A549 (cell line): ENCODE data around the gene DSC2. TPM values are rescaled to one million over a fixed set of nuclear protein-coding genes. Genes with fewer than 3 reads are reported as not detected.

Experiments used
- ATAC-seq, 2 experiments: fragments of 200-7000 bp in 1 of 2; fragments of >200 bp in 1 of 2; cut with Nextera tagmentation in 1 of 2; cut with Tn5 transposase in 1 of 2; 3 replicates each; pipeline versions ENCODE4 v1.8.0 to v1.9.1; 2018 to 2020; ENCODE audit warnings: mild to moderate bottlenecking in 1 of 2, moderate library complexity in 1 of 2
- CTCF ChIA-PET: fragments of 300-600 bp; sonication (Branson Sonifier 250); formaldehyde crosslinking; extraction: SDS; loops from one replicate; lab custom pipeline; 2021; ENCODE audit warnings: antibody characterized with exemption, inconsistent platforms; lab: Yijun Ruan, JAX
- POLR2A ChIA-PET: fragments of 350-600 bp; formaldehyde crosslinking; extraction: SDS; loops from one replicate; lab custom pipeline; 2021; ENCODE audit warnings: antibody characterized with exemption, inconsistent platforms; lab: Yijun Ruan, JAX
- DNase-seq, 2 experiments: peaks; one replicate each; pipeline versions ENCODE4 v3.0.0 to v3.0.0-alpha.2; 2011 to 2016; ENCODE audit warnings: low read depth in 1 of 2, low spot score in 1 of 2
- FAIRE-seq: peaks from 2 replicates; lab custom pipeline; 2011; peaks lifted over from hg19 to GRCh38; lab: Jason Lieb, UNC
- H3K27ac ChIP-seq, 2 experiments: fragments of >200 bp; sonication (Bioruptor Twin); formaldehyde crosslinking; 3 replicates each; pipeline ENCODE4 v1.5.1; 2016 to 2017
- H3K4me1 ChIP-seq: fragments of >200 bp; sonication (Bioruptor Twin); formaldehyde crosslinking; 3 replicates; pipeline ENCODE4 v1.6.1; 2016
- H3K4me2 ChIP-seq: fragments of >200 bp; sonication (Bioruptor Twin); formaldehyde crosslinking; 3 replicates; pipeline ENCODE4 v1.6.1; 2016
- H3K4me3 ChIP-seq: fragments of >200 bp; sonication (Bioruptor Twin); formaldehyde crosslinking; 3 replicates; pipeline ENCODE4 v1.5.1; 2016
- H3K9me3 ChIP-seq: fragments of >200 bp; sonication (Bioruptor Twin); formaldehyde crosslinking; 3 replicates; pipeline ENCODE4 v1.6.1; 2016
- CEBPB ChIP-seq, 2 experiments: fragments of >200 bp in 1 of 2; sonication (Bioruptor Twin) in 1 of 2; formaldehyde crosslinking in 1 of 2; IDR thresholded peaks; 2 replicates each; pipeline ENCODE4 v1.6.1; 2012 to 2016
- EHF ChIP-seq: fragments of 250-450 bp; sonication (Bioruptor Pico); IDR thresholded peaks from 2 replicates; pipeline ENCODE4 v1.5.0; 2020; ENCODE audit warnings: mild to moderate bottlenecking
- EP300 ChIP-seq, 2 experiments: fragments of >200 bp; sonication (Bioruptor Twin); formaldehyde crosslinking; IDR thresholded peaks; 2 replicates in 1 of 2; 3 replicates in 1 of 2; pipeline ENCODE4 v1.6.1; 2016 to 2017
- FOSL2 ChIP-seq, 2 experiments: fragments of 450-650 bp in 1 of 2; fragments of >200 bp in 1 of 2; sonication (Bioruptor Twin) in 1 of 2; formaldehyde crosslinking; IDR thresholded peaks; 2 replicates each; pipeline versions ENCODE4 v1.5.0 to v1.6.1; 2016 to 2020; ENCODE audit warnings: mild to moderate bottlenecking in 1 of 2, moderate library complexity in 1 of 2
- GATA3 ChIP-seq: IDR thresholded peaks from 2 replicates; pipeline ENCODE4 v1.6.1; 2012; ENCODE audit warnings: borderline replicate concordance
- HEYL ChIP-seq: fragments of 250-450 bp; sonication (Bioruptor Pico); IDR thresholded peaks from 2 replicates; pipeline ENCODE4 v1.8.0; 2021; ENCODE audit warnings: mild to moderate bottlenecking, moderate library complexity
- HOXA7 ChIP-seq: fragments of 250-450 bp; sonication (Bioruptor Pico); IDR thresholded peaks from 2 replicates; pipeline ENCODE4 v1.5.0; 2020; ENCODE audit warnings: mild to moderate bottlenecking, moderate library complexity
- HOXB13 ChIP-seq: fragments of 250-450 bp; sonication (Bioruptor Pico); IDR thresholded peaks from 2 replicates; pipeline ENCODE4 v1.5.0; 2020; ENCODE audit warnings: low read depth, mild to moderate bottlenecking, moderate library complexity
- HOXB5 ChIP-seq: fragments of 250-450 bp; sonication (Bioruptor Pico); IDR thresholded peaks from 2 replicates; pipeline ENCODE4 v1.5.0; 2020; ENCODE audit warnings: mild to moderate bottlenecking, moderate library complexity
- JUN ChIP-seq, 2 experiments: fragments of >200 bp; sonication (Bioruptor Twin); formaldehyde crosslinking; IDR thresholded peaks; 2 replicates in 1 of 2; 3 replicates in 1 of 2; pipeline ENCODE4 v1.6.1; 2016 to 2017
- JUNB ChIP-seq: fragments of >200 bp; sonication (Bioruptor Twin); formaldehyde crosslinking; IDR thresholded peaks from 2 replicates; pipeline ENCODE4 v1.6.1; 2016
- MAZ ChIP-seq: fragments of 150-350 bp; IDR thresholded peaks from 2 replicates; pipeline ENCODE4 v1.6.1; 2014; ENCODE audit warnings: antibody characterized with exemption, low read depth, low read length, borderline replicate concordance
- MYC ChIP-seq: IDR thresholded peaks from 2 replicates; pipeline ENCODE4 v1.6.1; 2012; ENCODE audit warnings: mild to moderate bottlenecking, inconsistent platforms, low read length, improper control_type of control experiment, borderline replicate concordance
- NPAS2 ChIP-seq: fragments of 250-450 bp; sonication (Bioruptor Pico); IDR thresholded peaks from 2 replicates; pipeline ENCODE4 v1.8.0; 2022; ENCODE audit warnings: mild to moderate bottlenecking, moderate library complexity, borderline replicate concordance
- NR3C1 ChIP-seq: fragments of >200 bp; sonication (Bioruptor Twin); formaldehyde crosslinking; IDR thresholded peaks from 3 replicates; pipeline ENCODE4 v1.6.1; 2017
- PHF8 ChIP-seq: fragments of 200-600 bp; sonication (generic); IDR thresholded peaks from 2 replicates; pipeline ENCODE4 v1.6.1; 2016; ENCODE audit warnings: low read depth, mild to moderate bottlenecking, antibody characterized with exemption, moderate library complexity, borderline replicate concordance
- RARB ChIP-seq: fragments of 250-450 bp; sonication (Bioruptor Pico); IDR thresholded peaks from 2 replicates; pipeline ENCODE4 v1.8.0; 2021; ENCODE audit warnings: mild to moderate bottlenecking, moderate library complexity
- RCOR1 ChIP-seq: fragments of 150-350 bp; IDR thresholded peaks from 2 replicates; pipeline ENCODE4 v1.6.1; 2014; ENCODE audit warnings: antibody characterized with exemption, low read length, low read depth
- TFCP2L1 ChIP-seq: fragments of 250-450 bp; sonication (Bioruptor Pico); IDR thresholded peaks from 2 replicates; pipeline ENCODE4 v1.5.0; 2021; ENCODE audit warnings: mild to moderate bottlenecking
- ZC3H11A ChIP-seq: fragments of 450-650 bp; IDR thresholded peaks from 2 replicates; pipeline ENCODE4 v1.6.1; 2014; ENCODE audit warnings: antibody characterized with exemption, mild to moderate bottlenecking
- WGBS: methylation state at CpG from one replicate; pipeline ENCODE4 v1.1.6; 2017; ENCODE audit errors: missing lambda C conversion rate; 5-methylcytosine and 5-hydroxymethylcytosine counted together
- polyA plus RNA-seq, 4 experiments: library from polyadenylated mRNA; depleted of rRNA in 3 of 4; stranded (reverse); fragments of >200 nt; fragmentation: RNase III in 1 of 4; extraction: RNeasy Plus Mini Kit Qiagen cat#74134 plus additional on column Dnase treatment in 1 of 4; gene quantifications; 2 replicates in 3 of 4; 3 replicates in 1 of 4; pipeline ENCODE4 v1.2.3, GENCODE V29; 2011 to 2017
- TF ChIP-seq, protein P1 (sequence below): fragments of 250-450 bp; sonication (Bioruptor Pico); IDR thresholded peaks from 2 replicates; pipeline ENCODE4 v1.5.0; 2021; ENCODE audit warnings: mild to moderate bottlenecking, moderate library complexity, borderline replicate concordance
- TF ChIP-seq, protein P2 (sequence below): fragments of 250-450 bp; sonication (Bioruptor Pico); IDR thresholded peaks from 2 replicates; pipeline ENCODE4 v1.5.0; 2020; ENCODE audit warnings: low read depth, mild to moderate bottlenecking, moderate library complexity
- TF ChIP-seq, protein P3 (sequence below): fragments of >200 bp; sonication (Bioruptor Twin); formaldehyde crosslinking; IDR thresholded peaks from 3 replicates; pipeline ENCODE4 v1.6.1; 2016
- TF ChIP-seq, protein P4 (sequence below): fragments of 450-650 bp; IDR thresholded peaks from 2 replicates; pipeline ENCODE4 v1.6.1; 2014; ENCODE audit warnings: antibody characterized with exemption
- TF ChIP-seq, protein P5 (sequence below): IDR thresholded peaks from 2 replicates; pipeline ENCODE4 v1.6.1; 2012

DSC2 gene
- polyA plus RNA-seq, 2 of the 4 experiments (the other 2 are of a cell fraction), result 0.63 to 2.0 TPM

DNA sequence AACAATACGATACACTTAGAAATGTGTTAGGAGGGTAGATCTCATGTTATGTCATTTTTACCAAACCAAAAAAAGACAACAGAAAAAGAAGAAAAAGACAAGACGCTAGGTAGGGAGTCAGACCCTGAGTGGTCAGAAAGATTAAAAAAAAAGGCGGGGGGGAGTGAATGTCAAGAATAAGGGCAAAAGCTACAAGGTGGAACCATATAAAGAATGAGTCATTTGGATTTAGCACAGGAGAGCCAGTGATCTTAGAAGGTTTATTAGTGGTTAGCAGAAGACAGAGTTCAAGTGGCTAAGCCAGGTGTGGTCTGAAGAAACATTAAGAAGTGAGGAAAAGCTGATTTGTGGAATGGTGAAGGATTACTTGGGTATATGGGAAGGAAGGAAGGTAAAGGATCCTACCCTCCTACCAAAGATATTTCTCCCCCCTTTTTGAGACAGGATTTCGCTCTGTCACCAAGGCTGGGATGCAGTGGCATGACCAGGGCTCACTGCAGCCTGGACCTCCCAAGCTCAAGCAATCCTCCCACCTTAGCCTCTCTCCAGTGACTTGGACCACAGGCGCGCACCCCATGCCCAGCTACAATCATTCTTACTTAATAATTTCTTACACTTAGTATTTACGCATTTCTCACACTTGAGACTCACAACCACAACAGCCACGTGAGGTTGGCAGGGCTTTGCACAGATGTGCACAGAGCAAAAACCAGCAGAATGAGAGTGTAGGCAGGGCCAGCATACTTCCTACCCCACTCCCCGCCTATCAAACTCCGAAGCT lies 2.6 kb downstream of the DSC2 start:
- no peak for TF ChIP-seq TFCP2L1
- no peak for TF ChIP-seq ZC3H11A
- no peak for TF ChIP-seq JUNB
- no peak for TF ChIP-seq RCOR1
- Histone ChIP-seq H3K4me3 (no peak overlapping the region), H3K4me1 (no peaks in the 10 kb centered on the region), H3K27ac (no peak overlapping the region), H3K4me2 (no peak overlapping the region), H3K9me3 (no peaks in the 10 kb centered on the region)
- POLR2A ChIA-PET, result no interaction called here
- ATAC-seq (no peak), FAIRE-seq (no peak), DNase-seq (no peak)
- 95% methylated on average over 10 of the region's 10 CpGs for WGBS
- CTCF ChIA-PET, result interaction anchor here (0.7 to 1.9 kb wide), 3 partner anchors 15 to 388 kb away, joined by 3 to 5 read pairs (median 4); no protein-coding TSS in a partner anchor

DNA sequence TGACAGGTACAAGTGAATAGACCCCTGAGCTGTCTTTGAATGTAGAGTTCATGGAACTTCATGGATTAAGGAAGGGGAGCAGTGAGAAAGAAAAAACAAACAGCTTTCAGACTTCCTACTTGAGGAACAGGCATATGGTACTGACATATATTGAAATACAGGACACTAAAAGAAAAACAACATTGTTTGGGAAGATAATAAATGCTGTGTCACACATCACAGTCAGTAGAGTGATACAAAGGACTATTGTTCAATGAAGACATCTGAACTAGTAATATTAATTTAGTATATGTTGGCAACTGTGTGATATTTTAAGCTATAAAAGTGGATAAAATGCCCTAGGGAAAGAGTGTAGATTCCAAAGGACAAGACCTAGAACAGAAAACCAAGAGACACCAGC lies 3.3 kb downstream of the DSC2 start:
- no peak for ATAC-seq
- Histone ChIP-seq H3K4me1 (no peaks in the 10 kb centered on the region), H3K4me3 (no peak overlapping the region), H3K4me2 (no peak overlapping the region), H3K9me3 (no peaks in the 10 kb centered on the region), H3K27ac (no peak overlapping the region)
- TF ChIP-seq NPAS2 (CRISPR knock-in tag), result no peak
- no peak for TF ChIP-seq MYC
- TF ChIP-seq HEYL (CRISPR knock-in tag), result no peak
- no peak for TF ChIP-seq CEBPB (IDR thresholded peaks at IDR 0.05)
- no peak for TF ChIP-seq HOXA7 (CRISPR knock-in tag)
- TF ChIP-seq, protein P1, sequence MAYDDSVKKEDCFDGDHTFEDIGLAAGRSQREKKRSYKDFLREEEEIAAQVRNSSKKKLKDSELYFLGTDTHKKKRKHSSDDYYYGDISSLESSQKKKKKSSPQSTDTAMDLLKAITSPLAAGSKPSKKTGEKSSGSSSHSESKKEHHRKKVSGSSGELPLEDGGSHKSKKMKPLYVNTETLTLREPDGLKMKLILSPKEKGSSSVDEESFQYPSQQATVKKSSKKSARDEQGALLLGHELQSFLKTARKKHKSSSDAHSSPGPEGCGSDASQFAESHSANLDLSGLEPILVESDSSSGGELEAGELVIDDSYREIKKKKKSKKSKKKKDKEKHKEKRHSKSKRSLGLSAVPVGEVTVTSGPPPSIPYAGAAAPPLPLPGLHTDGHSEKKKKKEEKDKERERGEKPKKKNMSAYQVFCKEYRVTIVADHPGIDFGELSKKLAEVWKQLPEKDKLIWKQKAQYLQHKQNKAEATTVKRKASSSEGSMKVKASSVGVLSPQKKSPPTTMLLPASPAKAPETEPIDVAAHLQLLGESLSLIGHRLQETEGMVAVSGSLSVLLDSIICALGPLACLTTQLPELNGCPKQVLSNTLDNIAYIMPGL, result no peak
- TF ChIP-seq, protein P2, sequence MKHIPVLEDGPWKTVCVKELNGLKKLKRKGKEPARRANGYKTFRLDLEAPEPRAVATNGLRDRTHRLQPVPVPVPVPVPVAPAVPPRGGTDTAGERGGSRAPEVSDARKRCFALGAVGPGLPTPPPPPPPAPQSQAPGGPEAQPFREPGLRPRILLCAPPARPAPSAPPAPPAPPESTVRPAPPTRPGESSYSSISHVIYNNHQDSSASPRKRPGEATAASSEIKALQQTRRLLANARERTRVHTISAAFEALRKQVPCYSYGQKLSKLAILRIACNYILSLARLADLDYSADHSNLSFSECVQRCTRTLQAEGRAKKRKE, result no peak
- TF ChIP-seq HOXB5, result no peak
- TF ChIP-seq JUN (IDR thresholded peaks at IDR 0.05), result no peak
- no peak for DNase-seq
- POLR2A ChIA-PET, result no interaction called here
- CTCF ChIA-PET, result no interaction called here
- no peak for FAIRE-seq

DNA sequence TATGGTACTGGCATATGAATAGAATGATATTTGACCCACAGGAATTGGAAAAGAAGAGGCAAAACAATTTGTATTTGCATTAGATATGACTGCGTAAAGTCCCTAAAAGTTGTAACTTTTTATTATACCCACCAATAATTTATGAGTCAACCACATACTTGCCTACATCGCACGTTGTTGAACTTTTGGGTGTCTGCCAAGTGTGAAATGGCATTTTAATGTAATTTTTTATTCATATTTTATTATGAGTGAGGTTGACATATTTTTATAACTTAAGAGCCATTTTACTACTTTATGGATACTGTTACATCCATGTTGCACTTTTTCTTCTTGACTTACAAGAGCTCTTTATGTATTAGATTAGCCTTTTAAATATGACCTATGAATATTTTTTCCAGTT lies 4.6 kb downstream of the DSC2 start:
- Histone ChIP-seq H3K4me1 (no peaks in the 10 kb centered on the region), H3K9me3 (no peaks in the 10 kb centered on the region)
- ChIA-PET POLR2A (no interaction called here), CTCF (interaction anchor here (0.7 kb wide), 1 partner anchor 18 kb away, joined by 3 read pairs; no protein-coding TSS in a partner anchor)
- FAIRE-seq, result no peak
- TF ChIP-seq NR3C1 (no peak), NPAS2 (CRISPR knock-in tag) (no peak)
- TF ChIP-seq, all 56 proteins: peak for 0
- DNase-seq, result no peak
- Histone ChIP-seq H3K27ac (no peak overlapping the region), H3K4me3 (no peak overlapping the region), H3K4me2 (no peak overlapping the region)
- 69% methylated on average over 3 of the region's 3 CpGs for WGBS
- no peak for ATAC-seq

DNA sequence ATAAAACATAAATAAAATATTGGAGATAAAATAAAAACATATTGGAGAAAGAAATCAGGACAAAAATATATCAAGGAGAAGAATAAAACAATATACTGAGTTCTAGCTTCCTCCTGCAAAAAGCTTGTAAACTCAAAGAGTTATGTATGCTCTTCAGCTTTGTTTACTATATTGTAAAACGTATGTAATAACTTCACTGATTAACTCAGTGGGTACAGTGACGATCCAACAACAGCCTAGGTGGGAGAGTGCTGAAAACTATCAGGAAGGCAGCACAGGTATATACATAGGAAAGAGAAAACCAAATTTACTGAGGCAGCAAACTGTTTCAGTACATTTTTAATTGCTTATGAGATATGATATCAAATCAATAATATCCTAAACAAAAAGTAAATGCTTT lies 8.3 kb downstream of the DSC2 start:
- CTCF ChIA-PET, result no interaction called here
- no peaks in the 10 kb centered on the region for H3K9me3 ChIP-seq
- TF ChIP-seq RARB (CRISPR knock-in tag) (no peak), FOSL2 (IDR thresholded peaks at IDR 0.05) (no peak), FOSL2 (CRISPR knock-in tag; IDR thresholded peaks at IDR 0.05) (no peak), MAZ (no peak), GATA3 (no peak), EP300 (IDR thresholded peaks at IDR 0.05) (no peak), EHF (no peak), HOXB13 (CRISPR knock-in tag) (no peak), HOXA7 (CRISPR knock-in tag) (no peak), PHF8 (no peak), ZC3H11A (no peak)
- TF ChIP-seq, protein P3, sequence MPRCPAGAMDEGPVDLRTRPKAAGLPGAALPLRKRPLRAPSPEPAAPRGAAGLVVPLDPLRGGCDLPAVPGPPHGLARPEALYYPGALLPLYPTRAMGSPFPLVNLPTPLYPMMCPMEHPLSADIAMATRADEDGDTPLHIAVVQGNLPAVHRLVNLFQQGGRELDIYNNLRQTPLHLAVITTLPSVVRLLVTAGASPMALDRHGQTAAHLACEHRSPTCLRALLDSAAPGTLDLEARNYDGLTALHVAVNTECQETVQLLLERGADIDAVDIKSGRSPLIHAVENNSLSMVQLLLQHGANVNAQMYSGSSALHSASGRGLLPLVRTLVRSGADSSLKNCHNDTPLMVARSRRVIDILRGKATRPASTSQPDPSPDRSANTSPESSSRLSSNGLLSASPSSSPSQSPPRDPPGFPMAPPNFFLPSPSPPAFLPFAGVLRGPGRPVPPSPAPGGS, result no peak
- TF ChIP-seq, protein P4, sequence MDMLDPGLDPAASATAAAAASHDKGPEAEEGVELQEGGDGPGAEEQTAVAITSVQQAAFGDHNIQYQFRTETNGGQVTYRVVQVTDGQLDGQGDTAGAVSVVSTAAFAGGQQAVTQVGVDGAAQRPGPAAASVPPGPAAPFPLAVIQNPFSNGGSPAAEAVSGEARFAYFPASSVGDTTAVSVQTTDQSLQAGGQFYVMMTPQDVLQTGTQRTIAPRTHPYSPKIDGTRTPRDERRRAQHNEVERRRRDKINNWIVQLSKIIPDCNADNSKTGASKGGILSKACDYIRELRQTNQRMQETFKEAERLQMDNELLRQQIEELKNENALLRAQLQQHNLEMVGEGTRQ, result no peak
- TF ChIP-seq, protein P5, sequence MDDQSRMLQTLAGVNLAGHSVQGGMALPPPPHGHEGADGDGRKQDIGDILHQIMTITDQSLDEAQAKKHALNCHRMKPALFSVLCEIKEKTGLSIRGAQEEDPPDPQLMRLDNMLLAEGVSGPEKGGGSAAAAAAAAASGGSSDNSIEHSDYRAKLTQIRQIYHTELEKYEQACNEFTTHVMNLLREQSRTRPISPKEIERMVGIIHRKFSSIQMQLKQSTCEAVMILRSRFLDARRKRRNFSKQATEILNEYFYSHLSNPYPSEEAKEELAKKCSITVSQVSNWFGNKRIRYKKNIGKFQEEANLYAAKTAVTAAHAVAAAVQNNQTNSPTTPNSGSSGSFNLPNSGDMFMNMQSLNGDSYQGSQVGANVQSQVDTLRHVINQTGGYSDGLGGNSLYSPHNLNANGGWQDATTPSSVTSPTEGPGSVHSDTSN, result no peak
- H3K27ac ChIP-seq, result no peak overlapping the region
- H3K4me3 ChIP-seq, result no peak overlapping the region
- DNase-seq (no peak), FAIRE-seq (no peak), ATAC-seq (no peak)
- no peaks in the 10 kb centered on the region for H3K4me1 ChIP-seq
- POLR2A ChIA-PET, result no interaction called here
- 57% methylated on average over 2 of the region's 2 CpGs for WGBS
- no peak overlapping the region for H3K4me2 ChIP-seq
